AG10803 (cell line): ENCODE data around the gene ST6GALNAC2.

ENCODE experiments used
- DNase-seq: peaks from one replicate; pipeline ENCODE4 v3.0.0; 2010; ENCODE audit warnings: low read depth
- H3K4me3 ChIP-seq: 2 replicates; pipeline ENCODE4 v1.5.1; 2011; ENCODE audit warnings: mild to moderate bottlenecking, low read length, control low read depth
- TF ChIP-seq, protein P1 (sequence below): conservative IDR thresholded peaks from 2 replicates; pipeline ENCODE4 v1.5.1; 2011; ENCODE audit warnings: mild to moderate bottlenecking, low read length, control low read depth, inconsistent platforms

Gene ST6GALNAC2

GRCh38 chr17:76585649-76586593 lies at the start of gene ST6GALNAC2:
TSS of gene ST6GALNAC2 (minus strand) at chr17:76585860. CDS start at chr17:76585808, 52 bp downstream.
- DNase-seq, result peak; percentile 29
- TF ChIP-seq, protein P1, sequence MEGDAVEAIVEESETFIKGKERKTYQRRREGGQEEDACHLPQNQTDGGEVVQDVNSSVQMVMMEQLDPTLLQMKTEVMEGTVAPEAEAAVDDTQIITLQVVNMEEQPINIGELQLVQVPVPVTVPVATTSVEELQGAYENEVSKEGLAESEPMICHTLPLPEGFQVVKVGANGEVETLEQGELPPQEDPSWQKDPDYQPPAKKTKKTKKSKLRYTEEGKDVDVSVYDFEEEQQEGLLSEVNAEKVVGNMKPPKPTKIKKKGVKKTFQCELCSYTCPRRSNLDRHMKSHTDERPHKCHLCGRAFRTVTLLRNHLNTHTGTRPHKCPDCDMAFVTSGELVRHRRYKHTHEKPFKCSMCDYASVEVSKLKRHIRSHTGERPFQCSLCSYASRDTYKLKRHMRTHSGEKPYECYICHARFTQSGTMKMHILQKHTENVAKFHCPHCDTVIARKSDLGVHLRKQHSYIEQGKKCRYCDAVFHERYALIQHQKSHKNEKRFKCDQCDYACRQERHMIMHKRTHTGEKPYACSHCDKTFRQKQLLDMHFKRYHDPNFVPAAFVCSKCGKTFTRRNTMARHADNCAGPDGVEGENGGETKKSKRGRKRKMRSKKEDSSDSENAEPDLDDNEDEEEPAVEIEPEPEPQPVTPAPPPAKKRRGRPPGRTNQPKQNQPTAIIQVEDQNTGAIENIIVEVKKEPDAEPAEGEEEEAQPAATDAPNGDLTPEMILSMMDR, result 0 out of 2 replicates have a peak, but pooled peaks have one; percentile 13
- peak within 1 kb of the TSS; percentile 53 for H3K4me3 ChIP-seq

GRCh38 chr17:76635039-76635438 lies 49.4 kb upstream of the ST6GALNAC2 start:
- TF ChIP-seq, protein P1, result no peak
- H3K4me3 ChIP-seq, result no peak overlapping the region
- no peak for DNase-seq

DNA sequence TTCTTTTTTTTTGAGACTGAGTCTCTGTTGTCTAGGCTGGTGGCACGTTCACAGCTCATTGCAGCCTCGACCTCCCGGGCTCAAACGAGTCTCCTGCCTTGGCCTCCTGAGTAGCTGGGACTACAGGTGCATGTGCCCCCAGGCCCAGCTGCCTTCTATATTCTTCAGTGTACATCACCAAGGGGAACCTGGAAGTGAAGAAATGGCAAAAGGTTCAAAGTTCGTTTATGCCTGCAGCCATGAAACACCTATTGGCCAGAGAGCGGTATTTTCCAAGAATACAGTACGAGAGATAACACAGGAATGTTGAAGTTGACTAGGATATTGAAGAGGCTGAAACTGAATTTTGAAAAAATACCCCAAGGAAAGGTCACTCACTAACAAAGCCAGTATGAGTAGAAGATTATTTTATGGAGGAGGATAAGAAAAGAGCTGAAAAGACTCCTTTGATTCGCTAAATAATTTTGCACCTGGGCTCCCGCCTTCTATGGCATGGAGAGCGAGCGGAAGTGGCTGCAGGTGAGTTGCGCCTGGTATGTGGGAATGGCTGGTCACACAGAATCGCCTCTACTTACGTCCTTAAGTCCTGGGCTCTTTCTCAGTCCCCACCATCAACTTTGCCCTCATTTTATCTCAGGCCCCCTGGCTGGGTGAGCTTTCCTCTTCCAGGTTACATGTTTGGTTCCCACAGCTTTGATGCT lies 48.1 kb upstream of the ST6GALNAC2 start:
- no peak overlapping the region for H3K4me3 ChIP-seq
- DNase-seq, result no peak
- TF ChIP-seq, protein P1, result no peak

- TF ChIP-seq, protein P1, result no peak
Measured at GRCh38 chr17:76631821-76632565, 46.3 kb upstream of the ST6GALNAC2 start.

GRCh38 chr17:76630151-76630550 lies 44.5 kb upstream of the ST6GALNAC2 start:
- DNase-seq, result no peak
- H3K4me3 ChIP-seq, result no peak overlapping the region
- TF ChIP-seq, protein P1, result no peak

More at GRCh38 chr17:76631821-76632565, 46.3 kb upstream of the ST6GALNAC2 start:
- DNase-seq, result no peak
- no peak overlapping the region for H3K4me3 ChIP-seq

DNA sequence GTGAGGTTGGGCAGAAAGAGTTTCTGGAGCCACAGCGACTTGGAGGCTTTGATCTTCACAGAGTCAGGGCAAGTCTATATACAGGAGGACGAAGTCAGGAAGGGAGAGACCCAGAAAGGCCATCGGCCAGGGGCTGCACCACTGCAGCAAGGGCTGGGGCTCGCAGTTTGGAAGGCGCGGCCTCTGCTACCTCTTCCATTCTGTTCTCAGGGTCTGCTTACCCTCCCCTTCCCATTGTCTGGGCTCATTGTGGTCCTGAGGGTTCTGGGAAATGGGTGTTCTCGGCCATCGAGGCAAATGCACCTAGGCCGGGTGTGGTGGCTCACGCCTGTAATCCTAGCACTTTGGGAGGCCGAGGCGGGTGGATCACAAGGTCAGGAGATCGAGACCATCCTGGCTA lies 41.9 kb upstream of the ST6GALNAC2 start:
- H3K4me3 ChIP-seq, result no peak overlapping the region
- DNase-seq, result no peak
- TF ChIP-seq, protein P1, result no peak
